ENCODE results near the gene C9orf72.

Gene C9orf72

GRCh38 chr9:27573634-27574590 lies 631 bp upstream of the C9orf72 start:
- peak; percentile 99 for DNase-seq

- peak; percentile 32 for DNase-seq
These were observed 739 bp downstream of the C9orf72 start for GRCh38 chr9:27572566-27572917.

GRCh38 chr9:27572061-27572460 lies 1.2 kb downstream of the C9orf72 start:
- DNase-seq, result no peak

- DNase-seq, result no peak
These were observed 2.3 kb downstream of the C9orf72 start for GRCh38 chr9:27571011-27571410.

GRCh38 chr9:27569406-27569805 lies 3.9 kb downstream of the C9orf72 start:
- DNase-seq, result no peak

GRCh38 chr9:27566118-27566517 lies 7.2 kb downstream of the C9orf72 start:
- DNase-seq, result no peak

GRCh38 chr9:27565696-27566095 lies 7.6 kb downstream of the C9orf72 start:
- no peak for DNase-seq

GRCh38 chr9:27564670-27565069 lies 8.6 kb downstream of the C9orf72 start:
- DNase-seq, result no peak

- no peak for DNase-seq
These were observed 9.4 kb downstream of the C9orf72 start for GRCh38 chr9:27563738-27564430.

- no peak for DNase-seq
These were observed 11.6 kb downstream of the C9orf72 start for GRCh38 chr9:27561685-27562084.

- DNase-seq, result no peak
These were observed 12.8 kb downstream of the C9orf72 start for GRCh38 chr9:27560457-27560856.

- no peak for DNase-seq
These were observed 15.0 kb downstream of the C9orf72 start for GRCh38 chr9:27558307-27558706.

- no peak for DNase-seq
These were observed 16.8 kb downstream of the C9orf72 start for GRCh38 chr9:27556470-27556869.

GRCh38 chr9:27554712-27555111 lies 18.6 kb downstream of the C9orf72 start:
- no peak for DNase-seq

- no peak for DNase-seq
These were observed 24.0 kb downstream of the C9orf72 start for GRCh38 chr9:27549196-27549755.

- peak; percentile 33 for DNase-seq
These were observed 25.1 kb downstream of the C9orf72 start for GRCh38 chr9:27548055-27548741.

- DNase-seq, result no peak
These were observed 27.8 kb downstream of the C9orf72 start for GRCh38 chr9:27545471-27545870.

- DNase-seq, result no peak
These were observed 30.8 kb downstream of the C9orf72 start for GRCh38 chr9:27542508-27542907.

GRCh38 chr9:27541740-27542139 lies 31.5 kb downstream of the C9orf72 start:
- DNase-seq, result no peak

- DNase-seq, result no peak
These were observed 32.8 kb downstream of the C9orf72 start for GRCh38 chr9:27540502-27540901.

- no peak for DNase-seq
These were observed 33.5 kb downstream of the C9orf72 start for GRCh38 chr9:27539479-27540441.

- no peak for DNase-seq
These were observed 34.6 kb downstream of the C9orf72 start for GRCh38 chr9:27538647-27539046.
